T follicular helper cell (primary cell): ENCODE results near the gene SV2B.
A peak's percentile ranks its signal among the peaks of the same experiment; 100 is the strongest.

Experiments used
- DNase-seq: peaks from one replicate; pipeline ENCODE4 v3.0.0-alpha.2; 2020; ENCODE audit warnings: low read depth

Gene SV2B

GRCh38 chr15:91268510-91268909 lies 168.5 kb downstream of the SV2B start:
- DNase-seq: no peak

GRCh38 chr15:91270747-91271146 lies 170.7 kb downstream of the SV2B start:
- DNase-seq: no peak

DNA sequence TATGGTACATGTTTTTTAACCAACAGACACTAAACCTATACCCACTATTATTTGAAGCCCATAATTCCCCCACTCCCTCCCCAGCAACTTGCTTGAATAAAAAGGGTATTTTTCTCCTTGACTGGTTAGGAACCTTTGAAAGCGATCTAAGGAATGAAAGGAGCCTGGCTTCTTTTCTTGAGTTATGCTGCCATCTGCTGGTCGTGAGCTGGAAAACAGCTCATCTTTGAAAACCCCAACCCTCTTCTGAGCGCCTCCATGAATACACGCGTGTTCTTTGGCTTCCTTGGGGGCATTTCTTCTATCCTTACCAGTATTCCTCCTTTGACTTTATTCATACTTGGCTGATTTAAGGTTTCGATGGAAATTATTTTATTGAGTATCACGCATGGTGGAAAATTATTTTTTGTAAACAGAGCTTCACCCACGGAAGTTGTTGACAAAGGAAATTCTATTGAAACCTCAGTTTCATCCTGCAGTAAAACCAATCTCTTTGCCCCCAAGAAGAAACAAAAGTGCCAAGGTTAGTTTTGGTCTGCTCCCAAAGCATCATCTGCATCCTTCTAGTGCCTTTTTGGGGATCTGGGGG lies 171.6 kb downstream of the SV2B start:
- DNase-seq: peak; percentile 38

GRCh38 chr15:91275844-91276243 lies 175.8 kb downstream of the SV2B start:
- no peak for DNase-seq

- DNase-seq: no peak
Observed at GRCh38 chr15:91278951-91279350, 178.9 kb downstream of the SV2B start.

DNA sequence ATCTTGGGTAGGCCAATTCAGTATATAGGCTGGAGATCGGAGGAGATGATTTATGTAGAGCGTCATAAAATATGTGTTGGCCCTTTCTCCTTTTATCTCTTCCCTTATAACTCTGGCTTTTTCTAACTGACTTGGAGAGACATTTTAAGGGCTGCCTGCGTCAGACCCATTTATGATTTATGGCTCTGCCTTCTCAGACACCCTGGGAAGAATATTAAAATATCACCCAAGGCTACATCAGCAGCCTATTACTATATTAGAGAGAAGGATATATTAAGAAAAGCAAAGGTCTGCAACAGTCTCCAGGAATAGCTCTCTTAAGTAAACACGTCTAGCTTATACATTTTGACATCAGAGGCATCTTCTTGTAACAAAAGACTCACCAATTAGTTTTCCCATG lies 179.4 kb downstream of the SV2B start:
- DNase-seq: no peak

GRCh38 chr15:91281947-91282346 lies 181.9 kb downstream of the SV2B start:
- no peak for DNase-seq

GRCh38 chr15:91282486-91282885 lies 182.4 kb downstream of the SV2B start:
- DNase-seq: no peak

- DNase-seq: no peak
Observed at GRCh38 chr15:91283155-91283554, 183.1 kb downstream of the SV2B start.

DNA sequence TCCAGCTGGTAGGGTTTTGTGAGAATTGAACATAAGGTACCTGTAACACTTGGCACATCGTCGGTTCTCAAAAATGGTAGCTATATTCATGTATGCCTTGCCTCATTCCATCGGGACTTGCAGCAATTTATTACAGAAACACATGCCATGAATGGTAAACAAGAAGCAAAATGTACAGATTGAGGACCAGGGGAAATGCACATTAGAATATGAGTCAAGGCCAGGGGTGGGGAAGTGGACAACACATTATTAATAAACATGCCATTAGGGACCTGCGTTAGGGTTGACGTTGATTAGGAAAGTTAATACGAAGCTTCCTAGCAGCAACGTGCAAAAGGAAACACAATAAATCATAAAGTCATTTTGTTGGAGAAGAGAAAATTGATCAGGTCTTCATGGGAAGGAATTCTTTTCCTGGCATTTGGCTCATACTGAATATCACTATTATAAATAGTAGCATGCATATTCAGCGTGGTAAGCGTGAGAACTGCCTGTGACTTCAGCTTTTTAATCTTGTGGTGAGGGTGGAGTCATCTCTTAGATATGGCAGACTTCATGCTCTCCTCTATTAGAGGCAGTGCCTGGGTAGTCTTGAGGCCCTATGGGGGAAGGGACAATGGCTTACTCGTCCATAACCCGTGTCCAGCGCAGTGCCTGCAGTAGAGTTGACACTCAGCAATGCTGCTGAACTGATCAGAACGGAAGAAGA lies 184.9 kb downstream of the SV2B start:
- no peak for DNase-seq

DNA sequence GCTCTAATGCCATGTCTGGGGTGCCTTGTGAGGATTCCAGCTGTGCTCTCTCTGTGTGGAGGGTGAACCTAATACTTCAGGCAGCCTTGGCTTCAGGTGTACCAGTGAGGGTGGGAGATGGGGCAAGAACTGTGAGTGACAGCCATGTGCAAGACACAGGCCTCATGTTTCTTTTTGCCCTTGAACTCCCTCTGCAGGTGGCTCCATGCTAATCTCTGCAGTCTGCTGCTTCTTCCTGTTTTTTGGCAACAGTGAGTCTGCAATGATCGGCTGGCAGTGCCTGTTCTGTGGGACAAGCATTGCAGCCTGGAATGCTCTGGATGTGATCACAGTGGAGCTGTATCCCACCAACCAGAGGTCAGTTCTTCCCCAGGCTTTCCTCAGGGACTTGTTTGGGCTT lies 189.3 kb downstream of the SV2B start:
- DNase-seq: no peak

DNA sequence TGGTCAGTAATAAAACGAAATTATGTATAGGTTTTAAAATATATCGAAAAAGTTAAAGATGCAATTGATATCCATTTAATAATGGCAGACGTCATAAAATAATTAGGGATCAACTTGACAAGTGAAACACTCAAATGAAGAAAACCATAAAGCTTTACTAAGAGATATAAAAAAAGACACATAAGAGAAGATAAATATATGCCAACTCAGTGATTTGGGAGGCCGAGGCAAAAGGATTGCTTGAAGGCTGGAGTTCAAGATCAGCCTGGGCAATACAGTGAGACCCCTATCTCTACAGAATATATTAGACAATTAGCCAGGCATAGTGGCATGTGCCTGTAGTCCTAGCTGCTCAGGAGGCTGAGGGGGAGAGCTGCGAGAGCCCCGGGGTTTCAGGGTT lies 190.5 kb downstream of the SV2B start:
- no peak for DNase-seq

GRCh38 chr15:91291673-91292072 lies 191.6 kb downstream of the SV2B start:
- DNase-seq: no peak

- no peak for DNase-seq
Observed at GRCh38 chr15:91294344-91294743, 194.3 kb downstream of the SV2B start.

DNA sequence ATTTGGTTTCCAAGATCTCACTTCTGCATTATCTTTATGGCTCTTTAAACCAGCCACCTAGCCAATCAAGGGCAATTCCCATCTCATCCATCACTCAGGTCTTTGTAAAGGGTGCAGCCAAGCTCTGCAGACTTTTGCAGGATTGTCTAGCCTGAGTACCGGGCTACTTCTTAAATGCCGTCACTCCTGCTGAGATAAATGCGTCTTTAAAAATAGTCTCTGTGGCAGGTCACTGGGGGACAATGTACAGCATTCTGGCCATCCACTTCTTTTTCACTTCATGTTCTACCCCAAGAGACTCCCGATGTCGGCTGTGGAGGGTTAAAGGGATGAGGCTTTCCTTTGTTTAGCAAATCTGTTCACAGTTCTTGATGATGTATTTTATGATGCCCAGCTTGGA lies 194.7 kb downstream of the SV2B start:
- DNase-seq: no peak

DNA sequence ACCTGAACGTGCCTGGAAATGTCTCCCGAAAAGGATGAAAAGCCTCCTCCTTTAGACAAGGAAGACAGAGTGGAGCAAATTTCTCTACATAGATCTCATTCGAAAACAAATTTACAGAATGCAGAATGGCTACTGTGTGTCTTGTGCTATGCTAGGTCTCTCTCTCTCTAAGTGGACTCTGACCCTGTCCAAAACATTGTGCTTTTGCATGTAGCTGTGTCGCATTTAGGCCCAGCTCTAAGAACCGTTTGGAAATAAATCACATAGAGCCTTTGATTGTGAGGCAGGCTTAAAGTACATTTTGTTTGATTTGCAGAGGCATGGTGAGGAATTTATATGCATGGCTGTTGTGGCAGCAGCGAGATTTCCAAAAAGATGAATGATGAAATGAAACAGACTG lies 198.0 kb downstream of the SV2B start:
- DNase-seq: no peak

DNA sequence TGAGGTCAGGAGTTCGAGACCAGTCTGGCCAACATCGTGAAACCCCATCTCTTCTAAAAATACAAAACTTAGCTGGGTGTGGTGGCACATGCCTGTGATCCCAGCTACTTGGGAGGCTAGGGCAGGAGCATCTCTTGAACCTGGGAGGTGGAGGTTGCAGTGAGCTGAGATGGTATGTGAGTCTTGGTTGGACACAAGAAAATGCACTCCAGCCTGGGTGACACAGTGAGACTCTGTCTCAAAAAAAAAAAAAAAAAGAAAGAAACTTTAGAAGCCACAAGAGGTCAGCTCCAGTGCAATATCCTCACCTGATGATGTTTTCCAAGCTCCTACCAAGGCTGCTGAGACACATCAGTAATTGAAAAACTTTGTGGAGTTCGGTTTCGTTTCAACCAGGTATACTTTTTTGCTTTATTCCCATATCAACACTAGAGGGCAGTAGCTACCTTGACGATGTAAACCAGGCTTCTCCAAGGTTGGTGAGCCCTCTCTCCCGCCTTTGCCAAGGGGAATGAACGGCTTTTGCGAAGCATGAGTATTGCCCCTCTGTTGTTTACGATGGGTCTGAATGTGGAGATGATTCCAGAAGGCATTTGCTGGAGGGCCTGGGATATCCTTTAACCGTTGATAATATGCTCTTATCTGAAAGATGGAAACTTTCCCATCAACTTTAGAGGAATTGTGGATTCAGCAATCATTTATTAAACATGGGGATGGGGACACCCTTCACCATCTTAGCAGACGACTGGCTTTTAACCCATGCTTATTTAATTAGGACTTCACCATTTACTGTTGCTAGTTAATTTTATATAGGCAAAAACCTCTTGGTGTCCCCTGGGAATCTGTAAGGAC lies 202.8 kb downstream of the SV2B start:
- DNase-seq: no peak

DNA sequence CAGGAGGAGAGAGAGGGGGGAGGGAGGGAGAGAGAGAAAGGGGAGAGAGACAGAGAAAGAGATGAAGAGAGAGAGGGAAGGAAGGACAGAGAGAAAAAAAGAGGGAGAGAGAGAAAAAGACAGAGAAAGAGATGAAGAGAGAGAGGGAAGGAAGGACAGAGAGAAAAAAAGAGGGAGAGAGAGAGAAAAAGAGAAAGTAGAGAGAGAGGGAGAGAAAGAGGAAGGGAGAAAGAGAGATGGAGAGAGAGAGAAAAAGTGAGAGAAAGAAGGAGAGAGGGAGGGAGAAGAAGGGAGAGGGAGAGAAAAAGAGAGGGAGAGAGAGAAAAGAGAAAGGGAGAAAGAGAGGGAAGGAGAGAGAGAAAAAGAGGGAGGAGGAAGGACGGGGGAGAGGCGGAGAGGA lies 204.2 kb downstream of the SV2B start:
- DNase-seq: no peak

GRCh38 chr15:91304786-91305185 lies 204.7 kb downstream of the SV2B start:
- no peak for DNase-seq

GRCh38 chr15:91306144-91306543 lies 206.1 kb downstream of the SV2B start:
- no peak for DNase-seq

DNA sequence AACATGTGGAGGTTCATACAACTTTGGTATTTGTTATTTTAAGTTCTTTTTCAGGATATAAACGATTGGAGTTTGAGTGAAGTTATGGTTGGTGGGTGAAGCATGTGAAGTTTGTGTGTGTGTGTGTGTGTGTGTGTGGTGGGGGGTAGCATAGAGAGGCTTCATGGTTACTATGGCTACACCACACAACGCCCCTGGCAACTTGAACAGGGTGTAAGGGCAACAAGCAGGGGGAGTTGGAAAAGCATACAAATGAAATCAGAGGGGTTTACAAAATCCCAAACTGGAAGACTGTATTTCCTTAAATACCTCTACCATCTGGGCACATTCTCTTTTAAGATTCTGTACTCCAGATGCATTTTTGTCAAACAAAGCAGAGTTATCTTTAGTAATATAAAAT lies 207.5 kb downstream of the SV2B start:
- DNase-seq: no peak

DNA sequence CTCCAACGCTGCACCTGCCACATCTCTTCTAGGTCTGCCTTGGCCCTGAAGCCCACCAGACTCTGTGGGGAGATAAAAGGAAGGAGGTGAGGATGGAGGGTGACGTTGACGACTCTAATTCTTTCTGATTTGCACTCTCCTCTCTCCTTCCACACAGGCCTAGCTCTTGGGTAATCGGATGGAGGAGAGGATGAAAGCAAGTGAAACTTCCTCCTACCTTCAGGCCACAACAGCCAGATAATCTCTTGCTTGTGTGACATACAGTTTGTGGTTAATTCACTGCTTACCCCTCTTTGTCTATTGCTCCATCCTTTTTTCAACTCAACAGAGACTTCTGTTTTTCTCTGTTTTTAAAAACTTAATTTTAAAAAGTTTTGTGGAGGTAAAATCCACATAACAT lies 208.1 kb downstream of the SV2B start:
- DNase-seq: no peak

GRCh38 chr15:91308855-91309254 lies 208.8 kb downstream of the SV2B start:
- DNase-seq: no peak
